ENCODE data around the gene E2F8. TPM values are rescaled to one million over a fixed set of nuclear protein-coding genes. Genes with fewer than 3 reads are reported as not detected.

E2F8 gene
- total RNA-seq, 1 experiment from 2014 or later, result 11.3 TPM

DNA sequence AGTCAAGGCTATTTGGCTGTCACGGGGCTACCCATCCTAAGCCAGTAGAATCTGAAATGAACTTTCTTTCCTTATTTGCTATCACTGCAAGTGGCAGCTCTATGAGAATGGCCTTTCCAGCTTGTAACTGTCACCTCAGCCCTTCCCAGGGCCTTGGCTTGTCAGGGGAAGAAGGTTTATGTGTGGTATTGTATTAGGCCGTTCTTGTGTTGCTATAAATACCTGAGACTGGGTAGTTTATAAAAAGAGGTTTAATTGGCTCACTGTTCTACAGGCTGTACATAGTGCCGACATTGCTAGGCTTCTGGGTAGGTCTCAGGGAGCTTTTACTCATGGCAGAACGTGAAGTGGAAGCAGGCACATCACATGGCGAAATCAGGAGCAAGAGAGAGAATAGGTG lies 26.8 kb upstream of the E2F8 start:
- no peak overlapping the region for H3K23ac ChIP-seq (ENCODE audit: insufficient read length, low read depth, low read length)
- no CpG with 5 or more reads among the region's 5 CpGs for WGBS (ENCODE audit: extremely low coverage, insufficient read length, low lambda C conversion rate)
- H2AK5ac ChIP-seq (ENCODE audit: insufficient read length, low read length), result no peak overlapping the region
- H3K27ac ChIP-seq (ENCODE audit: insufficient read length, low read depth, low read length), result no peak overlapping the region
- peaks cover 5% of the 10 kb centered on the region; the same call in 1 of the 2 replicates for H3K4me1 ChIP-seq (ENCODE audit: insufficient read depth, low read length)
- H3K4ac ChIP-seq (ENCODE audit: low read depth, low read length), result no peak overlapping the region
- H3K9ac ChIP-seq (ENCODE audit: extremely low read depth, insufficient read length, low read length), result no peak overlapping the region
- H3K27me3 ChIP-seq (ENCODE audit: insufficient read depth, low read length), result no peaks in the 10 kb centered on the region
- H2BK120ac ChIP-seq (ENCODE audit: low read depth, low read length, poor library complexity, severe bottlenecking), result no peak overlapping the region
- no peak overlapping the region for H3K18ac ChIP-seq (ENCODE audit: insufficient read length, low read depth, low read length)
- Mint-ChIP-seq H3K36me3 (ENCODE audit: insufficient read depth in 1 of 3, low read depth in 3 of 3) (no peaks in the 10 kb centered on the region), H3K4me1 (peaks cover 15 to 16% of the 10 kb centered on the region in 2 experiments), H3K4me3 (no peak overlapping the region), H3K9me3 (no peaks in the 10 kb centered on the region), H3K27me3 (ENCODE audit: low read depth) (peaks cover 20% of the 10 kb centered on the region), H3K27ac (peak overlapping the region in 1 of 3 experiments; percentile 86; a peak in 1 of 7 replicates)
- no peak overlapping the region for H4K5ac ChIP-seq (ENCODE audit: insufficient read length, low read depth, low read length)
- H2BK15ac ChIP-seq (ENCODE audit: low read depth, low read length), result no peak overlapping the region
- no peak overlapping the region for H3T11ph ChIP-seq (ENCODE audit: low read length)
- H2AFZ ChIP-seq (ENCODE audit: low read length), result no peak overlapping the region
- no peak overlapping the region for H2BK20ac ChIP-seq (ENCODE audit: low read depth, low read length, poor library complexity, severe bottlenecking)
- H3K14ac ChIP-seq (ENCODE audit: insufficient read depth, low read length), result no peak overlapping the region
- no peak overlapping the region for H4K91ac ChIP-seq (ENCODE audit: insufficient read length, low read depth, low read length)
- H3K4me2 ChIP-seq (ENCODE audit: insufficient read depth, insufficient read length, low read length), result no peak overlapping the region
- H4K20me1 ChIP-seq (ENCODE audit: control insufficient read depth, insufficient read depth, insufficient read length), result no peaks in the 10 kb centered on the region
- no peaks in the 10 kb centered on the region for H3K79me2 ChIP-seq (ENCODE audit: insufficient read depth, low read length)
- H3K23me2 ChIP-seq (ENCODE audit: insufficient read length, low read depth, low read length, poor library complexity, severe bottlenecking), result no peaks in the 10 kb centered on the region
- no peak overlapping the region for H2BK12ac ChIP-seq (ENCODE audit: insufficient read length, low read depth, low read length)
- no peak overlapping the region for H3K56ac ChIP-seq (ENCODE audit: insufficient read length, low read depth, low read length)
- DNase-seq, result no peak
- H4K8ac ChIP-seq (replicated peaks; ENCODE audit: insufficient read length, low read depth, low read length), result no peak overlapping the region
- TF ChIP-seq CTCF (conservative IDR thresholded peaks at IDR 0.05), result no peak
- no peaks in the 10 kb centered on the region for H3K9me3 ChIP-seq (ENCODE audit: control insufficient read depth, low read depth, low read length)
- H2BK5ac ChIP-seq (ENCODE audit: insufficient read length, low read length), result no peak overlapping the region
- H3K79me1 ChIP-seq (ENCODE audit: insufficient read depth, low read depth, low read length, poor library complexity, severe bottlenecking), result no peaks in the 10 kb centered on the region
